Stimulated activated CD4-positive, alpha-beta T cell treated with anti-CD3 and anti-CD28 coated beads, Interleukin-15, amount 100 ng/mL, for 1 hour (primary cell): ENCODE results near the gene RFX2.

ENCODE experiments used
- DNase-seq, 2 donors: peaks; one replicate each; pipeline ENCODE4 v3.0.0-alpha.2; 2020; ENCODE audit warnings: low read depth in 1 of 2, low spot score in 1 of 2

RFX2 gene

GRCh38 chr19:6105444-6105843 is 4.9 kb downstream of the RFX2 start:
- no peak for DNase-seq

- no peak for DNase-seq
These were observed 6.4 kb downstream of the RFX2 start for GRCh38 chr19:6103894-6104293.

GRCh38 chr19:6103217-6103644 is 7.1 kb downstream of the RFX2 start:
- DNase-seq, result no peak

- DNase-seq, result no peak
These were observed 8.3 kb downstream of the RFX2 start for GRCh38 chr19:6101991-6102390.

- no peak for DNase-seq
These were observed 8.9 kb downstream of the RFX2 start for GRCh38 chr19:6101291-6101825.

- peak in 1 of 2 donors; percentile 11 for DNase-seq
These were observed 9.9 kb downstream of the RFX2 start for GRCh38 chr19:6100284-6100915.

- no peak for DNase-seq
These were observed 10.7 kb downstream of the RFX2 start for GRCh38 chr19:6099599-6099998.

GRCh38 chr19:6099033-6099432 is 11.3 kb downstream of the RFX2 start:
- no peak for DNase-seq

GRCh38 chr19:6098574-6098973 is 11.7 kb downstream of the RFX2 start:
- DNase-seq, result no peak

- DNase-seq, result no peak
These were observed 12.4 kb downstream of the RFX2 start for GRCh38 chr19:6097911-6098310.

GRCh38 chr19:6095760-6096159 is 14.5 kb downstream of the RFX2 start:
- no peak for DNase-seq

- no peak for DNase-seq
These were observed 17.7 kb downstream of the RFX2 start for GRCh38 chr19:6092329-6093286.

GRCh38 chr19:6091771-6092291 is 18.5 kb downstream of the RFX2 start:
- no peak for DNase-seq

- no peak for DNase-seq
These were observed 19.7 kb downstream of the RFX2 start for GRCh38 chr19:6090634-6091033.

- no peak for DNase-seq
These were observed 21.7 kb downstream of the RFX2 start for GRCh38 chr19:6088602-6089049.

- DNase-seq, result no peak
These were observed 23.2 kb downstream of the RFX2 start for GRCh38 chr19:6087074-6087571.

GRCh38 chr19:6086068-6086788 is 24.1 kb downstream of the RFX2 start:
- no peak for DNase-seq

- no peak for DNase-seq
These were observed 25.5 kb downstream of the RFX2 start for GRCh38 chr19:6084821-6085220.

- DNase-seq, result no peak
These were observed 31.2 kb downstream of the RFX2 start for GRCh38 chr19:6079107-6079506.

GRCh38 chr19:6078068-6078467 is 32.2 kb downstream of the RFX2 start:
- DNase-seq, result no peak
